Measurements from ENCODE around the gene SOX10. TPM values are rescaled to one million over a fixed set of nuclear protein-coding genes. Genes with fewer than 3 reads are reported as not detected.
A peak's percentile ranks its signal among the peaks of the same experiment; 100 is the strongest.

SOX10 gene
- total RNA-seq, 1 experiment from 2014 or later: 2.7 TPM

GRCh38 chr22:37996079-37996478, 11.7 kb upstream of the SOX10 start:
- H3K27ac Mint-ChIP-seq: no peak overlapping the region
- no peaks in the 10 kb centered on the region for H3K9me3 Mint-ChIP-seq
- CTCF ChIA-PET: interaction anchor here (0.6 to 5.4 kb wide), 7 partner anchors 13 to 838 kb away, joined by 3 to 36 read pairs (median 4); no protein-coding TSS in a partner anchor
- peaks cover 27% of the 10 kb centered on the region for H3K4me1 Mint-ChIP-seq
- DNase-seq (ENCODE audit: low spot score) (no peak), ATAC-seq (peak; percentile 40)
- H3K4me3 Mint-ChIP-seq: no peak overlapping the region
- no peaks in the 10 kb centered on the region for H3K27me3 Mint-ChIP-seq (ENCODE audit: low read depth)
- POLR2A ChIA-PET: no interaction called here
- no peaks in the 10 kb centered on the region for H3K36me3 Mint-ChIP-seq
- TF ChIP-seq, protein P1, sequence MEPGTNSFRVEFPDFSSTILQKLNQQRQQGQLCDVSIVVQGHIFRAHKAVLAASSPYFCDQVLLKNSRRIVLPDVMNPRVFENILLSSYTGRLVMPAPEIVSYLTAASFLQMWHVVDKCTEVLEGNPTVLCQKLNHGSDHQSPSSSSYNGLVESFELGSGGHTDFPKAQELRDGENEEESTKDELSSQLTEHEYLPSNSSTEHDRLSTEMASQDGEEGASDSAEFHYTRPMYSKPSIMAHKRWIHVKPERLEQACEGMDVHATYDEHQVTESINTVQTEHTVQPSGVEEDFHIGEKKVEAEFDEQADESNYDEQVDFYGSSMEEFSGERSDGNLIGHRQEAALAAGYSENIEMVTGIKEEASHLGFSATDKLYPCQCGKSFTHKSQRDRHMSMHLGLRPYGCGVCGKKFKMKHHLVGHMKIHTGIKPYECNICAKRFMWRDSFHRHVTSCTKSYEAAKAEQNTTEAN (CRISPR knock-in tag; IDR thresholded peaks at IDR 0.05): no peak
- TF ChIP-seq ZNF671 (CRISPR knock-in tag; IDR thresholded peaks at IDR 0.05) (no peak), ZNF512 (CRISPR knock-in tag; IDR thresholded peaks at IDR 0.05; ENCODE audit: borderline replicate concordance) (no peak), JAZF1 (CRISPR knock-in tag; IDR thresholded peaks at IDR 0.05) (no peak), NR1H2 (CRISPR knock-in tag; IDR thresholded peaks at IDR 0.05) (no peak)
- TF ChIP-seq, protein P2, sequence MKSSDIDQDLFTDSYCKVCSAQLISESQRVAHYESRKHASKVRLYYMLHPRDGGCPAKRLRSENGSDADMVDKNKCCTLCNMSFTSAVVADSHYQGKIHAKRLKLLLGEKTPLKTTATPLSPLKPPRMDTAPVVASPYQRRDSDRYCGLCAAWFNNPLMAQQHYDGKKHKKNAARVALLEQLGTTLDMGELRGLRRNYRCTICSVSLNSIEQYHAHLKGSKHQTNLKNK (CRISPR knock-in tag; IDR thresholded peaks at IDR 0.05): no peak

DNA sequence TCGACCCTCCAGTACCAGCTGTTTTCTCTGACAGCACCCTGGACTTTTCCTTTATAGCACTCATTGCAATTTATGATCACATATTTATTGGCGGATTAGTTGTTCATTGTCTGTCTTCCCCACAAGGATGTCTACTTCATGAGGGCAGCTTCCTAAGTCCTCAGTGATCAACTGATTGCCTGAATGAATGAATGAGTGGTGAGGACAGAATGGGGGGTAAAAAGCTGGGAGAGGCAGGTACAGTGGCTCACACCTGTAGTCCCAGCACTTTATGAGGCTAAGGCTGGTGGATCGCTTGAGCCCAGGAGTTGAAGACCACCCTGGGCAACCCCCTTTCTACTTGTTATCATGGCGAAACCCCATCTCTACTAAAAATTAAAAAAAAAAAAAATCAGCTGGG, 11.1 kb upstream of the SOX10 start:
- Mint-ChIP-seq H3K27ac (no peak overlapping the region), H3K27me3 (ENCODE audit: low read depth) (no peaks in the 10 kb centered on the region), H3K4me3 (no peak overlapping the region), H3K4me1 (peaks cover 27% of the 10 kb centered on the region), H3K9me3 (no peaks in the 10 kb centered on the region), H3K36me3 (no peaks in the 10 kb centered on the region)
- DNase-seq (ENCODE audit: low spot score) (no peak), ATAC-seq (no peak)
- ChIA-PET CTCF (interaction anchor here (0.6 to 5.4 kb wide), 8 partner anchors 13 to 839 kb away, joined by 3 to 36 read pairs (median 4); no protein-coding TSS in a partner anchor), POLR2A (no interaction called here)
- TF ChIP-seq, protein P3, sequence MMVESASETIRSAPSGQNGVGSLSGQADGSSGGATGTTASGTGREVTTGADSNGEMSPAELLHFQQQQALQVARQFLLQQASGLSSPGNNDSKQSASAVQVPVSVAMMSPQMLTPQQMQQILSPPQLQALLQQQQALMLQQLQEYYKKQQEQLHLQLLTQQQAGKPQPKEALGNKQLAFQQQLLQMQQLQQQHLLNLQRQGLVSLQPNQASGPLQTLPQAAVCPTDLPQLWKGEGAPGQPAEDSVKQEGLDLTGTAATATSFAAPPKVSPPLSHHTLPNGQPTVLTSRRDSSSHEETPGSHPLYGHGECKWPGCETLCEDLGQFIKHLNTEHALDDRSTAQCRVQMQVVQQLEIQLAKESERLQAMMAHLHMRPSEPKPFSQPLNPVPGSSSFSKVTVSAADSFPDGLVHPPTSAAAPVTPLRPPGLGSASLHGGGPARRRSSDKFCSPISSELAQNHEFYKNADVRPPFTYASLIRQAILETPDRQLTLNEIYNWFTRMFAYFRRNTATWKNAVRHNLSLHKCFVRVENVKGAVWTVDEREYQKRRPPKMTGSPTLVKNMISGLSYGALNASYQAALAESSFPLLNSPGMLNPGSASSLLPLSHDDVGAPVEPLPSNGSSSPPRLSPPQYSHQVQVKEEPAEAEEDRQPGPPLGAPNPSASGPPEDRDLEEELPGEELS (CRISPR knock-in tag; IDR thresholded peaks at IDR 0.05): no peak
- no peak for TF ChIP-seq FOXP1 (CRISPR knock-in tag; IDR thresholded peaks at IDR 0.05; ENCODE audit: borderline replicate concordance)
- TF ChIP-seq IRF1 (CRISPR knock-in tag; IDR thresholded peaks at IDR 0.05): no peak
- no peak for TF ChIP-seq E2F4 (CRISPR knock-in tag; IDR thresholded peaks at IDR 0.05; ENCODE audit: borderline replicate concordance, low read depth)
- TF ChIP-seq TEAD4 (CRISPR knock-in tag; IDR thresholded peaks at IDR 0.05): no peak
- no peak for TF ChIP-seq TCF7 (CRISPR knock-in tag; IDR thresholded peaks at IDR 0.05; ENCODE audit: low read depth)
- no peak for TF ChIP-seq EMX1 (CRISPR knock-in tag; IDR thresholded peaks at IDR 0.05)
- TF ChIP-seq, protein P4, sequence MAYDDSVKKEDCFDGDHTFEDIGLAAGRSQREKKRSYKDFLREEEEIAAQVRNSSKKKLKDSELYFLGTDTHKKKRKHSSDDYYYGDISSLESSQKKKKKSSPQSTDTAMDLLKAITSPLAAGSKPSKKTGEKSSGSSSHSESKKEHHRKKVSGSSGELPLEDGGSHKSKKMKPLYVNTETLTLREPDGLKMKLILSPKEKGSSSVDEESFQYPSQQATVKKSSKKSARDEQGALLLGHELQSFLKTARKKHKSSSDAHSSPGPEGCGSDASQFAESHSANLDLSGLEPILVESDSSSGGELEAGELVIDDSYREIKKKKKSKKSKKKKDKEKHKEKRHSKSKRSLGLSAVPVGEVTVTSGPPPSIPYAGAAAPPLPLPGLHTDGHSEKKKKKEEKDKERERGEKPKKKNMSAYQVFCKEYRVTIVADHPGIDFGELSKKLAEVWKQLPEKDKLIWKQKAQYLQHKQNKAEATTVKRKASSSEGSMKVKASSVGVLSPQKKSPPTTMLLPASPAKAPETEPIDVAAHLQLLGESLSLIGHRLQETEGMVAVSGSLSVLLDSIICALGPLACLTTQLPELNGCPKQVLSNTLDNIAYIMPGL (CRISPR knock-in tag; IDR thresholded peaks at IDR 0.05): no peak

Measured in WTC11 (cell line).